ENCODE results near the gene PHB1.

The PHB1 gene

GRCh38 chr17:49414622-49415350 lies at the start of gene PHB1:
PHB1 (minus strand) TSS chr17:49414882; CDS start chr17:49413264, 1,618 bp downstream.
- DNase-seq = peak; percentile 98 to 99

GRCh38 chr17:49464049-49464448 lies 49.4 kb upstream of the PHB1 start:
- no peak for DNase-seq

- no peak for DNase-seq
These were observed 46.9 kb upstream of the PHB1 start for GRCh38 chr17:49461580-49461979.

GRCh38 chr17:49460401-49460800 lies 45.7 kb upstream of the PHB1 start:
- DNase-seq = no peak

- DNase-seq = no peak
These were observed 44.8 kb upstream of the PHB1 start for GRCh38 chr17:49459401-49459984.

GRCh38 chr17:49457564-49458535 lies 43.2 kb upstream of the PHB1 start:
- DNase-seq = no peak

GRCh38 chr17:49456183-49456965 lies 41.7 kb upstream of the PHB1 start:
- DNase-seq = no peak

- DNase-seq = no peak
These were observed 40.7 kb upstream of the PHB1 start for GRCh38 chr17:49455272-49455861.

GRCh38 chr17:49454050-49454449 lies 39.4 kb upstream of the PHB1 start:
- no peak for DNase-seq

GRCh38 chr17:49452661-49453060 lies 38.0 kb upstream of the PHB1 start:
- no peak for DNase-seq

GRCh38 chr17:49452201-49452600 lies 37.5 kb upstream of the PHB1 start:
- DNase-seq = no peak

GRCh38 chr17:49450735-49451134 lies 36.1 kb upstream of the PHB1 start:
- DNase-seq = no peak

GRCh38 chr17:49450181-49450580 lies 35.5 kb upstream of the PHB1 start:
- DNase-seq = no peak

- no peak for DNase-seq
These were observed 33.1 kb upstream of the PHB1 start for GRCh38 chr17:49447628-49448302.

- DNase-seq = no peak
These were observed 30.9 kb upstream of the PHB1 start for GRCh38 chr17:49445591-49445990.

- no peak for DNase-seq
These were observed 29.7 kb upstream of the PHB1 start for GRCh38 chr17:49444384-49444783.

- no peak for DNase-seq
These were observed 29.2 kb upstream of the PHB1 start for GRCh38 chr17:49443862-49444261.

GRCh38 chr17:49442041-49442440 lies 27.4 kb upstream of the PHB1 start:
- DNase-seq = no peak

GRCh38 chr17:49441578-49441977 lies 26.9 kb upstream of the PHB1 start:
- DNase-seq = no peak

GRCh38 chr17:49440581-49440980 lies 25.9 kb upstream of the PHB1 start:
- no peak for DNase-seq

- DNase-seq = no peak
These were observed 25.2 kb upstream of the PHB1 start for GRCh38 chr17:49439673-49440571.

Measured in NCI-H2081 (cell line).